Activated T-cell treated with anti-CD3 and anti-CD28 coated beads, Interleukin-2, amount 50 U/mL, for 72 hours (primary cell): ENCODE measurements around the gene CTSA. TPM values are rescaled to one million over a fixed set of nuclear protein-coding genes. Genes with fewer than 3 reads are reported as not detected.

Experiments
- ATAC-seq, 2 donors: fragments of 150-1000 bp; cut with Tn5 transposase; replicated peaks in 1 of 2; 2 replicates each; pipeline ENCODE4 v1.10.0; 2021; ENCODE audit warnings: moderate library complexity in 2 of 2, mild to moderate bottlenecking in 1 of 2
- DNase-seq, 2 donors: peaks; one replicate each; pipeline ENCODE4 v3.0.0; 2021 to 2022; ENCODE audit warnings: mixed read lengths in 1 of 2
- H3K27ac Mint-ChIP-seq: one replicate; pipeline ENCODE4 v1.8.0; 2022; ENCODE audit warnings: mild to moderate bottlenecking, moderate library complexity, mixed read lengths
- H3K27me3 Mint-ChIP-seq: one replicate; pipeline ENCODE4 v1.8.0; 2022; ENCODE audit warnings: low read depth, mixed read lengths
- H3K36me3 Mint-ChIP-seq, 2 donors: one replicate each; pipeline ENCODE4 v1.8.0; 2022; ENCODE audit warnings: mixed read lengths in 2 of 2, mild to moderate bottlenecking in 1 of 2; ENCODE audit not compliant: insufficient read depth in 2 of 2
- H3K4me1 Mint-ChIP-seq: one replicate; pipeline ENCODE4 v1.8.0; 2022; ENCODE audit warnings: low read depth, mixed read lengths
- H3K4me3 Mint-ChIP-seq, 2 donors: one replicate each; pipeline ENCODE4 v1.8.0; 2022; ENCODE audit warnings: mild to moderate bottlenecking in 2 of 2, mixed read lengths in 2 of 2, moderate library complexity in 2 of 2
- H3K9me3 Mint-ChIP-seq, 2 donors: one replicate each; pipeline ENCODE4 v1.8.0; 2022; ENCODE audit warnings: mixed read lengths in 2 of 2
- total RNA-seq, 2 donors: library from RNA; stranded (reverse); gene quantifications; one replicate each; pipeline ENCODE4 v1.2.3, GENCODE V29; 2022

CTSA gene
- total RNA-seq, 2 donors from 2014 or later, result 37.0 to 59.1 TPM

DNA sequence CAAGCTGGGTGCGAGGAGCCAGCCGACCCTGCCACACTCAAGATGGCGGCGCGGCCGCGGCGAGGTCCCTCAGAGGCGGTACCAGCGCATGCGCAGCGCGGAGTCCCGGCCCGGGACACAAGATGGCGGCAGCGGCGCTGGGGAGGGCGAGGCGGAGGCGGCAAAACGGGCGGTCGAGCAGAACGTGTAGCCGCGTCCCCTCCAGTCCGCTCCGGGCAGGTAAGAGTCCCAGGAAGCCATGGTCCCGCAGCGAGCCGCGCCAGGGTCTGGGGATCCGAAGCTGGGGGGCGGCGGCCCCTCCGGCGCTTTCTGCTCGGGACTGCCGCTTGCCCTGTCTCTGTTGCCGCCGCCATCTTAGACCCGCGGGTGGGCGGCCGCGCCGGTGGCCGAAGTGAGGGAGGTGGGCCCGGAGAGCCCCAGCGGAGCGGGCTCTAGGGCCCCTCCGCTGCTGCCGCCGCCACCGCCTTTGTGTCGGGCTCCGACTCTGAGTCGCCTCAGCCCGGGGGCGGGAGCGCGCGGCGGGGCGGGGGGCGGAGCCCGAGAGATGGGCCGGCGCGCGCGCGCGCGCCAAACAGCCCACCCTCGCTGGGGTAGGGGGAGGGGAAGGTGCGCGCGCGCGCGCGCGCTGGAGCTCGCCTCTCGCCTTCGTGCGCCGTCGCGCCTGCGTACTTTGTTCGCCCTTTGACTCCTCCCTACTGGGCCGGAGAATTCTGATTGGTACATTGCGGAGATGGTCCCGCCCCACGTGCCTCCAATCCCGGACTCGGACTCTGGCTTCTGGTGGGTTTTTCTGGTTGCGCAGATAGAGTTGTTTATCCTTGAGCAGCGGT, 43.7 kb downstream of the CTSA start, which contains the start of gene PCIF1:
TSS of gene PCIF1 (plus strand) at position 98 of the 830 bp plus-strand sequence. CDS start 4,317 bp downstream, outside the sequence.
- Mint-ChIP-seq H3K36me3 (peaks cover 6 to 17% of the 10 kb centered on the region in 2 donors), H3K27me3 (no peaks in the 10 kb centered on the region), H3K4me3 (peak within 1 kb of the TSS; percentile 99), H3K27ac (peak within 1 kb of the TSS; percentile 98), H3K9me3 (no peaks in the 10 kb centered on the region), H3K4me1 (peaks cover 34% of the 10 kb centered on the region)
- DNase-seq (peak; percentile 98 to 99), ATAC-seq (peak; percentile 81 to 84)

- peak overlapping the region; percentile 98 for H3K27ac Mint-ChIP-seq
- H3K9me3 Mint-ChIP-seq, result no peaks in the 10 kb centered on the region
- DNase-seq, result no peak
- peaks cover 6 to 17% of the 10 kb centered on the region in 2 donors for H3K36me3 Mint-ChIP-seq
- ATAC-seq, result no peak
- H3K4me3 Mint-ChIP-seq, result peak overlapping the region; percentile 87 to 99
- H3K4me1 Mint-ChIP-seq, result peaks cover 34% of the 10 kb centered on the region
- no peaks in the 10 kb centered on the region for H3K27me3 Mint-ChIP-seq
These were observed 44.4 kb downstream of the CTSA start for GRCh38 chr20:45935416-45936046.

- DNase-seq (no peak), ATAC-seq (no peak)
- peak overlapping the region; percentile 66 for H3K27ac Mint-ChIP-seq
- peaks cover 34% of the 10 kb centered on the region for H3K4me1 Mint-ChIP-seq
- H3K27me3 Mint-ChIP-seq, result no peaks in the 10 kb centered on the region
- peak overlapping the region; percentile 37 to 38 for H3K4me3 Mint-ChIP-seq
- H3K9me3 Mint-ChIP-seq, result no peaks in the 10 kb centered on the region
- peaks cover 6 to 17% of the 10 kb centered on the region in 2 donors for H3K36me3 Mint-ChIP-seq
These were observed 46.6 kb downstream of the CTSA start for GRCh38 chr20:45937765-45938164.

GRCh38 chr20:45938727-45939438, 47.7 kb downstream of the CTSA start:
- no peaks in the 10 kb centered on the region for H3K9me3 Mint-ChIP-seq
- H3K4me3 Mint-ChIP-seq, result no peak overlapping the region
- DNase-seq, result no peak
- peaks cover 6 to 21% of the 10 kb centered on the region in 2 donors for H3K36me3 Mint-ChIP-seq
- peak overlapping the region; percentile 86 for H3K27ac Mint-ChIP-seq
- H3K27me3 Mint-ChIP-seq, result no peaks in the 10 kb centered on the region
- no peak for ATAC-seq
- peaks cover 33% of the 10 kb centered on the region for H3K4me1 Mint-ChIP-seq

DNA sequence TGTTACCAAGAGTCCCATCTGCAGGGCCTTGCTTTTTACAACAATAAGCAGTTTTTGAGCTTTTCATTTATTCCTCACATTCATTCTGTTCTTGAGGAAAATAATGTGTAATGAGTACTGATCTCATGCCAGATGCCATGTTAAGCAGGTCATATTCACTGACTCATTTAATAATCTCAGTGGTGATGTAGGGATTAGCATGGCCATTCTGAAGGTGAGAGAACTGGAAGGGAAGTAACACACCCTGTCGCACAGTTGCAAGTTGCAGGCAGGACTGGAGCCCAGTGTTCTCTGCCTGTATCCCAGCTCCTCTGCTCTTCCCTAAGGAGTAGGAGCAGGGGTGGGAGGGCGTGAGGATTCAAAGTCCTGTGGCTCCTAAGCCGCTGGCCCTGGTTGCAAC, 48.9 kb downstream of the CTSA start:
- Mint-ChIP-seq H3K4me3 (no peak overlapping the region), H3K27ac (no peak overlapping the region), H3K27me3 (no peaks in the 10 kb centered on the region), H3K9me3 (no peaks in the 10 kb centered on the region), H3K4me1 (peaks cover 45% of the 10 kb centered on the region), H3K36me3 (peaks cover 11 to 29% of the 10 kb centered on the region in 2 donors)
- ATAC-seq (no peak), DNase-seq (no peak)

- ATAC-seq, result no peak
- peaks cover 41% of the 10 kb centered on the region for H3K4me1 Mint-ChIP-seq
- no peaks in the 10 kb centered on the region for H3K9me3 Mint-ChIP-seq
These were observed 49.3 kb downstream of the CTSA start for GRCh38 chr20:45940469-45940868.

GRCh38 chr20:45943613-45944012, 52.5 kb downstream of the CTSA start:
- Mint-ChIP-seq H3K4me3 (no peak overlapping the region), H3K4me1 (peaks cover 23% of the 10 kb centered on the region), H3K9me3 (no peaks in the 10 kb centered on the region), H3K27ac (peak overlapping the region; percentile 6), H3K27me3 (no peaks in the 10 kb centered on the region), H3K36me3 (peaks cover 12 to 22% of the 10 kb centered on the region in 2 donors)
- DNase-seq (no peak), ATAC-seq (no peak)

More at GRCh38 chr20:45940469-45940868, 49.3 kb downstream of the CTSA start:
- no peak for DNase-seq
- Mint-ChIP-seq H3K4me3 (no peak overlapping the region), H3K27ac (no peak overlapping the region), H3K27me3 (no peaks in the 10 kb centered on the region), H3K36me3 (peaks cover 11 to 29% of the 10 kb centered on the region in 2 donors)

GRCh38 chr20:45944151-45944964, 53.2 kb downstream of the CTSA start:
- peak overlapping the region in 1 of 2 donors; percentile 18 for H3K4me3 Mint-ChIP-seq
- H3K4me1 Mint-ChIP-seq, result peaks cover 22% of the 10 kb centered on the region
- no peaks in the 10 kb centered on the region for H3K9me3 Mint-ChIP-seq
- peak in 1 of 2 donors; percentile 25 for DNase-seq
- H3K27me3 Mint-ChIP-seq, result no peaks in the 10 kb centered on the region
- peak overlapping the region; percentile 6 for H3K27ac Mint-ChIP-seq
- ATAC-seq, result peak; percentile 64 to 76
- H3K36me3 Mint-ChIP-seq, result peaks cover 12 to 19% of the 10 kb centered on the region in 2 donors

DNA sequence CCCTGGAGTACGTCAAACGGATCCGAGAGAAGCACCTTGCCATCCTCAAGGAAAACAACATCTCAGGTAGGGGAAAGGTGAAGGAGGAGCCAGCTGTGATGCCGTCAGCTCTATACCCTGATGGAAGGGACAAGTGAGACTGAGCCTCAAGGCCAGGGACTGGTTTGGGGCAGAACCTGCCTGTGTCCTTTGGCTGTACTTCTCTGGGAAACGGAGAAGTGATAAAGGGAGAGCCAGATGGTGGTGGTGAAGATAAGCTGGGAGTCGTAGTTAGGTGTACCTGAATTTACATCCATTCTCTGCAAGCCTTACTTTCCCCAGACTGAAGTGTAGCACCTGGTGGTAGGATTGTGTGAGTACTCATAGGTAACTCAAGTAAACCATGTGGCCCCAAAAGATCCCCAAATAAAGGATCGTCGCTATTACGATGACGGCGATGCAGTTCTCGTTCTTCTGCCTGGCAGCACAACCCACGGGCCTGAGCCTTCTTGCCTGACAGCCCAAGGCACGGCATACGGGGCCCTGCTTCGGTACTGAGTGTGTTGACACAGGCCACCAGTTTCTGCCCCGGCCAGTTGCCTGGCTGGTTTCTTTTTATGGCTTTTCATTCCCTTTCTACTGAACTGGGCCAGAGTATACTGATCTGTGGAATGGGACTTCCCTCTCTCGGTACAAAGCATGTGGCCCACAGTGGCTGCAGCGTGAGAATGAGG, 54.0 kb downstream of the CTSA start:
- Mint-ChIP-seq H3K27ac (peak overlapping the region; percentile 67), H3K4me1 (peaks cover 22% of the 10 kb centered on the region), H3K4me3 (no peak overlapping the region), H3K9me3 (no peaks in the 10 kb centered on the region), H3K36me3 (peaks cover 8 to 17% of the 10 kb centered on the region in 2 donors), H3K27me3 (no peaks in the 10 kb centered on the region)
- ATAC-seq, result no peak
- DNase-seq, result no peak

- Mint-ChIP-seq H3K4me3 (no peak overlapping the region), H3K36me3 (peaks cover 8 to 17% of the 10 kb centered on the region in 2 donors), H3K27me3 (no peaks in the 10 kb centered on the region), H3K4me1 (peaks cover 22% of the 10 kb centered on the region), H3K27ac (no peak overlapping the region), H3K9me3 (no peaks in the 10 kb centered on the region)
- ATAC-seq (no peak), DNase-seq (no peak)
These were observed 54.6 kb downstream of the CTSA start for GRCh38 chr20:45945678-45946148.

DNA sequence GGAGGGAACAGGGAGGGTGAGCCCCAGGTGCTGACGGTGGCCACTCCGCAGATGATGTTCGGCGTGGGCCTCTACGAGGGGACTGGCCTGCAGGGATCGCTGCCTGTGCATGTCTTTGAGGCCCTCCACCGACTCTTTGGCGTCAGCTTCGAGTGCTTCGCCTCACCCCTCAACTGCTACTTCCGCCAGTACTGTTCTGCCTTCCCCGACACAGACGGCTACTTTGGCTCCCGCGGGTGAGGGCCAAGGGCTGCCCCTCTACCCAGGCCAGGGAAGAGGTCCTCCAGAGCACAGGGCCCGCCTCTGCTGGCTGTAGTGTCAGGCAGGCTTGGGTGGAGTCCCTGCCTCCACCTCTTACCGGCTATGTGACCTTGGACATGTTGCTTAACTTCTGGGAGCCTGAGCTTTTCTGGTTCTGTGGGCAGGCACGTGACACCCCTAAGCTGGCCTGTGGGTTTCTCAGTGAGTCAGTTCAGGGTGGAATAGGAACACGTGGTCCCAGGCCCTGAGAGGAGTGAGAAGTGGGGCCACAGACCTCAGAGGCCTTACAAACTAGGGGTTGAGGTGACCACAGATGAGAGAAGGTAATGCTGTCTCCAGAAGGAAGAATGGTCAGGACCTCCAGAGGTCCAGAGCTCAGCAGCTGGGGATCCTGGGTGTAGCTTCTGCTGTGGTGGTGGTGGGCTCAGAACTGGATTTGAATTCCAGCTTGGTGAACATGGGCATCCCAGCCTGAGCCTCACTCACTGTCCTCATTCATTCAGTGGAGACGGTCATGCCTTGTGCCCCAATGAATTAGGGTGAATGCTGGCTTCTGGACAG, 55.2 kb downstream of the CTSA start:
- Mint-ChIP-seq H3K27ac (peak overlapping the region; percentile 78), H3K36me3 (peaks cover 8 to 17% of the 10 kb centered on the region in 2 donors), H3K9me3 (no peaks in the 10 kb centered on the region), H3K4me1 (peaks cover 22% of the 10 kb centered on the region), H3K4me3 (no peak overlapping the region), H3K27me3 (no peaks in the 10 kb centered on the region)
- peak in 1 of 2 donors; percentile 34 for DNase-seq
- ATAC-seq, result peak; percentile 33 to 53
